Suprapubic skin (tissue), 3 donors: ENCODE data around the gene EBI3.

Experiments used
- EP300 ChIP-seq: sonication (generic); formaldehyde crosslinking; IDR thresholded peaks from one replicate; pipeline ENCODE4 v1.6.1; 2017; ENCODE audit warnings: antibody characterized with exemption
- TF ChIP-seq, protein P1 (sequence below), 2 donors: fragments of 200-600 bp in 1 of 2; fragments of 450-650 bp in 1 of 2; sonication (generic) in 1 of 2; IDR thresholded peaks; one replicate each; pipeline ENCODE4 v1.5.1; 2016 to 2019; ENCODE audit warnings: antibody characterized with exemption in 2 of 2, mild to moderate bottlenecking in 1 of 2, moderate library complexity in 1 of 2

DNA sequence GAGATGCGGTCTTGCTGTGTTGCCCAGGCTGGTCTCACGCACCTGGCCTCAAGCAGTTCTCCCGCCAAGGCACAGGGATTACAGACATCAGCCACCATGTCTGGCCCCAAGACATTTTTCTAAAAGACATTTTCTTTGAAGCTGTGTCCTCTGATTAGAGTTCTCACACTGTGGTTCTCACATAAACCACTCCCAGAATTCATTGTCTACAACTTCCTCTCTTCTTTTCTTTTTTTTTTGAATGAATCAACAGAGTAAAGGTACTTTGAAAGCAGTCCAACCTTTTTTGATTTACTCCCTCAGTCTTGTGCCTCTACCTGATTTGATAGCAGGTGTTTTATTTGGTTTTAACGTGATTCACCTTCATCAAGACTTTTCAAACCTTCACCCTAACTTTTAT is 35.5 kb downstream of the EBI3 start:
- TF ChIP-seq, protein P1, sequence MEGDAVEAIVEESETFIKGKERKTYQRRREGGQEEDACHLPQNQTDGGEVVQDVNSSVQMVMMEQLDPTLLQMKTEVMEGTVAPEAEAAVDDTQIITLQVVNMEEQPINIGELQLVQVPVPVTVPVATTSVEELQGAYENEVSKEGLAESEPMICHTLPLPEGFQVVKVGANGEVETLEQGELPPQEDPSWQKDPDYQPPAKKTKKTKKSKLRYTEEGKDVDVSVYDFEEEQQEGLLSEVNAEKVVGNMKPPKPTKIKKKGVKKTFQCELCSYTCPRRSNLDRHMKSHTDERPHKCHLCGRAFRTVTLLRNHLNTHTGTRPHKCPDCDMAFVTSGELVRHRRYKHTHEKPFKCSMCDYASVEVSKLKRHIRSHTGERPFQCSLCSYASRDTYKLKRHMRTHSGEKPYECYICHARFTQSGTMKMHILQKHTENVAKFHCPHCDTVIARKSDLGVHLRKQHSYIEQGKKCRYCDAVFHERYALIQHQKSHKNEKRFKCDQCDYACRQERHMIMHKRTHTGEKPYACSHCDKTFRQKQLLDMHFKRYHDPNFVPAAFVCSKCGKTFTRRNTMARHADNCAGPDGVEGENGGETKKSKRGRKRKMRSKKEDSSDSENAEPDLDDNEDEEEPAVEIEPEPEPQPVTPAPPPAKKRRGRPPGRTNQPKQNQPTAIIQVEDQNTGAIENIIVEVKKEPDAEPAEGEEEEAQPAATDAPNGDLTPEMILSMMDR (IDR thresholded peaks at IDR 0.05), result no peak
- TF ChIP-seq EP300, result no peak
